Suprapubic skin (tissue), 4 donors: ENCODE measurements around the gene EPHB1. TPM values are rescaled to one million over a fixed set of nuclear protein-coding genes. Genes with fewer than 3 reads are reported as not detected.

ENCODE experiments used
- DNase-seq, 2 donors: peaks; one replicate each; pipeline ENCODE4 v3.0.0-alpha.2; 2019; ENCODE audit warnings: low spot score in 2 of 2
- H3K27ac ChIP-seq: fragments of 200-600 bp; sonication (generic); one replicate; pipeline ENCODE4 v1.5.1; 2019
- H3K27me3 ChIP-seq: fragments of 200-600 bp; sonication (generic); one replicate; pipeline ENCODE4 v1.5.1; 2019
- H3K36me3 ChIP-seq: fragments of 200-600 bp; sonication (generic); one replicate; pipeline ENCODE4 v1.5.1; 2019
- H3K4me1 ChIP-seq: fragments of 200-600 bp; sonication (generic); one replicate; pipeline ENCODE4 v1.5.1; 2019
- H3K4me3 ChIP-seq: fragments of 200-600 bp; sonication (generic); one replicate; pipeline ENCODE4 v1.5.1; 2019; ENCODE audit warnings: mild to moderate bottlenecking
- H3K9me3 ChIP-seq: fragments of 200-600 bp; sonication (generic); one replicate; pipeline ENCODE4 v1.5.1; 2019
- EP300 ChIP-seq: sonication (generic); formaldehyde crosslinking; IDR thresholded peaks from one replicate; pipeline ENCODE4 v1.6.1; 2017; ENCODE audit warnings: antibody characterized with exemption
- POLR2A ChIP-seq, 2 donors: fragments of 450-650 bp; IDR thresholded peaks; one replicate each; pipeline ENCODE4 v1.6.1; 2017; ENCODE audit warnings: antibody characterized with exemption in 2 of 2, mild to moderate bottlenecking in 2 of 2, moderate library complexity in 2 of 2
- POLR2AphosphoS5 ChIP-seq, 3 donors: sonication (generic); formaldehyde crosslinking; IDR thresholded peaks; one replicate each; pipeline ENCODE4 v1.6.1; 2017; ENCODE audit warnings: antibody characterized with exemption in 3 of 3
- WGBS: methylation state at CpG from one replicate; pipeline ENCODE4 v1.1.5; 2018; 5-methylcytosine and 5-hydroxymethylcytosine counted together
- total RNA-seq, 4 donors: library from RNA; depleted of rRNA; stranded (reverse); fragments of >200 nt; gene quantifications; one replicate each; pipeline ENCODE4 v1.1.0, GENCODE V29; 2016
- TF ChIP-seq, protein P1 (sequence below), 2 donors: fragments of 200-600 bp in 1 of 2; fragments of 450-650 bp in 1 of 2; sonication (generic) in 1 of 2; IDR thresholded peaks; one replicate each; pipeline ENCODE4 v1.5.1; 2016 to 2019; ENCODE audit warnings: antibody characterized with exemption in 2 of 2, mild to moderate bottlenecking in 1 of 2, moderate library complexity in 1 of 2

Gene EPHB1
- total RNA-seq, 4 donors from 2014 or later, result 8.5 to 30.7 (median 18.5) TPM

DNA sequence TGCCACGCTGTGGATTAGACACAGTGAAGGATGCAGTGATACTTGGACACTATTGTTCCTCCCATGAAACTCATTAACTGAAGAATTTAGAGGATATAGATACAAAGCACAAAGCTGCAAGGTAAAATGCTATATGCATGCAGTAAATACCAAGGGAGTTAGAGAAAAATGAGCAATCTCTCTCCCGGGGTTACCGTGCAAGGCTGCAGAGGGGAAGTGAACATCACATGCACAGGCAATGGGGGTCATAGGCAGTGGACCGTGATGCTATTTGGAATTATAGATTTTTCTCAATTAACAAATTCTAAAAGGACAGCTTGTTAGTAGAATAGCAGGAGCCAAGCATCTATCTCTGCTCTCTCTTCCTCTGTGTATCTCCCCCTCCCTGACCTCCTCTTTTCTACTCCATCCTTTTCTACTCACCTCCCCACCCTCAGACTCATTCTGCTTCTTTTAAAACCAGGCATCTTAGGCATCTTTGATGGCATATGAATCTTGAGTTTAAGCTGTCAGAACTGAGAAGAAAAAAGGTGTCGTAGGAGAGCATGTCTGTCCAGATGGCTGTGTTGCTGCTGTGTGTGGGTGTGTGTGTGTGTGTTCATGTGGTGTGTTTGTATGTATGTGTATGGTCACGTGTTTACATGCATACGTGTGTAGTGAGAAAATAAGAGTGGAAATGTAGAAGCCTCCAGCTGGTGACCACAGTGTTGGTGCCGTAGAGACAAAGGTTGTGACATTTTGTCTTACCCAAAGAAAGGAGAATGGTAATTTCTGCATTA is 339.0 kb downstream of the EPHB1 start:
- Histone ChIP-seq H3K4me3 (no peak overlapping the region), H3K27ac (no peak overlapping the region), H3K9me3 (no peaks in the 10 kb centered on the region), H3K27me3 (no peaks in the 10 kb centered on the region), H3K36me3 (no peaks in the 10 kb centered on the region), H3K4me1 (no peaks in the 10 kb centered on the region)
- DNase-seq, result no peak
- TF ChIP-seq EP300 (no peak), POLR2AphosphoS5 (IDR thresholded peaks at IDR 0.05) (no peak), POLR2A (IDR thresholded peaks at IDR 0.05) (no peak)
- TF ChIP-seq, protein P1, sequence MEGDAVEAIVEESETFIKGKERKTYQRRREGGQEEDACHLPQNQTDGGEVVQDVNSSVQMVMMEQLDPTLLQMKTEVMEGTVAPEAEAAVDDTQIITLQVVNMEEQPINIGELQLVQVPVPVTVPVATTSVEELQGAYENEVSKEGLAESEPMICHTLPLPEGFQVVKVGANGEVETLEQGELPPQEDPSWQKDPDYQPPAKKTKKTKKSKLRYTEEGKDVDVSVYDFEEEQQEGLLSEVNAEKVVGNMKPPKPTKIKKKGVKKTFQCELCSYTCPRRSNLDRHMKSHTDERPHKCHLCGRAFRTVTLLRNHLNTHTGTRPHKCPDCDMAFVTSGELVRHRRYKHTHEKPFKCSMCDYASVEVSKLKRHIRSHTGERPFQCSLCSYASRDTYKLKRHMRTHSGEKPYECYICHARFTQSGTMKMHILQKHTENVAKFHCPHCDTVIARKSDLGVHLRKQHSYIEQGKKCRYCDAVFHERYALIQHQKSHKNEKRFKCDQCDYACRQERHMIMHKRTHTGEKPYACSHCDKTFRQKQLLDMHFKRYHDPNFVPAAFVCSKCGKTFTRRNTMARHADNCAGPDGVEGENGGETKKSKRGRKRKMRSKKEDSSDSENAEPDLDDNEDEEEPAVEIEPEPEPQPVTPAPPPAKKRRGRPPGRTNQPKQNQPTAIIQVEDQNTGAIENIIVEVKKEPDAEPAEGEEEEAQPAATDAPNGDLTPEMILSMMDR (IDR thresholded peaks at IDR 0.05), result no peak
- 93% methylated on average over 8 of the region's 8 CpGs for WGBS

DNA sequence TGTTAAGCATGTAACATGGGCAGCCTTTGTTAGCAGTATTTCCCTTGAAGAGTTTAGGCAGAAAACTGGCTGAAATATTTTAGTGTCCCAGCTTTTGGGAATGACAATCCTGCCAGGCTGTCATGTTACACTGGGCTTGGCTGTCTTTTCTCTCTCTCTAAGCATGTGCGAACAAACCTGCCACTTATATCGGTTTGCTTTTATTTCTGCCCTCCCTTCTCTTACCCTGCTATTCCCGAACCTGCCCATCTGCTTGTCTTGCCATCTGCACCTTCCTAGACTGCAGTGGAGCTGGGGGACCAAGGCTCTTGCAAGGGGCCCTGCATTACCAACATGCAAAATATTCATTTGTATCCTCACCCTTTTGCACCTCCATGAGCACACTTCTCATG is 339.6 kb downstream of the EPHB1 start:
- WGBS, result 83% methylated on average over 3 of the region's 3 CpGs
- Histone ChIP-seq H3K4me1 (no peaks in the 10 kb centered on the region), H3K27me3 (no peaks in the 10 kb centered on the region), H3K4me3 (no peak overlapping the region), H3K27ac (no peak overlapping the region), H3K9me3 (no peaks in the 10 kb centered on the region), H3K36me3 (no peaks in the 10 kb centered on the region)
- no peak for DNase-seq
- TF ChIP-seq, protein P1 (IDR thresholded peaks at IDR 0.05), result no peak
- TF ChIP-seq EP300, result no peak
- TF ChIP-seq POLR2AphosphoS5 (IDR thresholded peaks at IDR 0.05), result no peak
- no peak for TF ChIP-seq POLR2A (IDR thresholded peaks at IDR 0.05)

DNA sequence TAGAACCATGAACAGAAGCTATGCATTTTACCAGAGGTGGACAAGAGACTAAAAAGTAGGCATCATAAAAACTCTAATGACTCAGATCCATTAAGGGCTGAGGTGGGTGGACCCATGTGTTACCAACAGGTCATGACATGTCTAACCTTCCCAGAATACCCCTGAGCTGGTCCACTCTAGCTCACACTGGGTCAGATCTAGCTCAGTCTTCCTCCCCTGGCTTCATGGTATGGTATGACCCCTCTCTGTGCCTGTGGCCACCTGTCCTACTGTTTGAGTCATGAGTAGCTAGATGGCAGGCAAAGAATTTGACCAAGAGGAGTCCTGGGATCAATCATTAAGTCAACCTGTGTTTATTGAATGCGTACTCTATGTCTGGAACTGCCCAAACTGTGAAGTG is 340.4 kb downstream of the EPHB1 start:
- H3K27ac ChIP-seq, result no peak overlapping the region
- TF ChIP-seq POLR2AphosphoS5 (IDR thresholded peaks at IDR 0.05) (no peak), EP300 (no peak), POLR2A (IDR thresholded peaks at IDR 0.05) (no peak)
- TF ChIP-seq, protein P1 (IDR thresholded peaks at IDR 0.05), result no peak
- WGBS, result 86% methylated on average over 1 of the region's 1 CpG

DNA sequence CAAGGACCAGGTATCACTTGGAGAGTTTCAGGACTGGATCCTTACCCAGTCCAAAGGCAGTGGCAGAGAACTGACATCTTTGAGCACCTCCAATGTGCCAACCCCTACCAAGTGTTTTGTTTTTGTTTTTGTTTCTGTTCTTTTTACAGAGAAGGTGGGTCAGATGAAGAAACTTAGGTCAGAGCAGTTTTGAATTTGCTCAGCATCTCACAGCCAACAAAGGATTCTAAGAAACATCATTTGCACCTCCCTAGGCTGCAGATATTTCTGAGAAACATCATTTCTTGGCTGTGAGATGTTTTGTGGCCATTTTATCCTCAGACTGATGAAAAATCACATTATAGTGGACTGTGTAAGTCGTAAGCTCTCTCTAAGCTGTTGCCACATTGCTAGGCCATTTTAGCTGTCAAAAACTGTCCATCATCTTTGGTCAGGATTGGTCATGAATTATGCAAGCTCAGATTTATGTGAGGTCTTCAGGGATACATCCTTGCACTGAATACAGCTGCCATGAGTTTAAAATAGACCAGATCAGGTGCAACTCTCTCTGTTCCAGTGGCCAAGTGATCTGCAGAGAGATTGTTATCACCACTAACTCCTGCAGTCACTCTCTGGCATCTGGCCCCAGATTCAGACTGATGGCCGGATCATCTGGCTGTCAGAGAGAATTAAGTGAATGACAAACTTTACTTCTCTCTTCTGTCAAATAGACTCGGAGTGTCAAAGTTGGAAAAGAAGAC is 341.5 kb downstream of the EPHB1 start:
- Histone ChIP-seq H3K27me3 (no peaks in the 10 kb centered on the region), H3K4me1 (no peaks in the 10 kb centered on the region), H3K36me3 (no peaks in the 10 kb centered on the region), H3K9me3 (no peaks in the 10 kb centered on the region), H3K4me3 (no peak overlapping the region), H3K27ac (no peak overlapping the region)
- no peak for DNase-seq
- 58% methylated on average over 3 of the region's 3 CpGs for WGBS
- TF ChIP-seq EP300 (no peak), POLR2A (IDR thresholded peaks at IDR 0.05) (no peak), POLR2AphosphoS5 (IDR thresholded peaks at IDR 0.05) (no peak)
- TF ChIP-seq, protein P1 (IDR thresholded peaks at IDR 0.05), result no peak

More for the DNA sequence above, 340.4 kb downstream of the EPHB1 start:
- no peak for DNase-seq
- Histone ChIP-seq H3K4me1 (no peaks in the 10 kb centered on the region), H3K36me3 (no peaks in the 10 kb centered on the region), H3K9me3 (no peaks in the 10 kb centered on the region), H3K4me3 (no peak overlapping the region), H3K27me3 (no peaks in the 10 kb centered on the region)

DNA sequence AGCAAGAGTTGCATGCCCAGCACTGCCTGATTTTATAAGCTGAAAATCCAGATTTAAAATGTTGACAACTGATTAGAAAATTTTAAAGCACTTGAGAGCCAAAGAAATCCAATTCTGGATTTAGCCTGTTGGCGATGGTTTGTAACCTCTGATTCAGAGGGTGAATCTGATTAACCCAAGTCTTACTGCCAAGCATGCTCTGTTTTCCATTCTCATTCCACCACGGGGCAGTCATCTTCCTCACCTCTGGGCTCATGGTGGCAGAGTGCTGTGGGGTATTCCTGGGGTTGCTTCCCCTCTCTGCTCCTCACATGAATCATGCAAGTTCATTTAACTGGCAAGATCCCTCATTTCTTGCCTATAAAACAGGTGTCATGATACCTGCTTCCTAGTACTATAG is 342.2 kb downstream of the EPHB1 start:
- no peak for DNase-seq
- TF ChIP-seq POLR2AphosphoS5 (IDR thresholded peaks at IDR 0.05) (no peak), POLR2A (IDR thresholded peaks at IDR 0.05) (no peak), EP300 (no peak)
- TF ChIP-seq, protein P1 (IDR thresholded peaks at IDR 0.05), result no peak
- Histone ChIP-seq H3K27me3 (no peaks in the 10 kb centered on the region), H3K27ac (no peak overlapping the region), H3K36me3 (no peaks in the 10 kb centered on the region), H3K4me1 (no peaks in the 10 kb centered on the region), H3K4me3 (no peak overlapping the region), H3K9me3 (no peaks in the 10 kb centered on the region)
- 80% methylated on average over 2 of the region's 2 CpGs for WGBS
